GM19238 (cell line): Measurements from ENCODE around the gene COQ8B.
"Not testable (repeated sequence)": the region's sequence is repeated elsewhere in the genome, so short reads cannot be mapped to it uniquely, and the experiment has no call there.

Experiments used
- DNase-seq: peaks from one replicate; pipeline ENCODE4 v3.0.0; 2011; ENCODE audit warnings: low spot score; ENCODE audit not compliant: insufficient read length

The COQ8B gene

GRCh38 chr19:40716482-40717324, at the start of gene COQ8B, which contains the start of gene ITPKC:
Gene COQ8B (minus strand): TSS chr19:40716886. CDS start chr19:40714632, 2,254 bp downstream.
Gene ITPKC (plus strand): TSS chr19:40717112. CDS start chr19:40717136, 24 bp downstream.
- DNase-seq = peak; percentile 97

DNA sequence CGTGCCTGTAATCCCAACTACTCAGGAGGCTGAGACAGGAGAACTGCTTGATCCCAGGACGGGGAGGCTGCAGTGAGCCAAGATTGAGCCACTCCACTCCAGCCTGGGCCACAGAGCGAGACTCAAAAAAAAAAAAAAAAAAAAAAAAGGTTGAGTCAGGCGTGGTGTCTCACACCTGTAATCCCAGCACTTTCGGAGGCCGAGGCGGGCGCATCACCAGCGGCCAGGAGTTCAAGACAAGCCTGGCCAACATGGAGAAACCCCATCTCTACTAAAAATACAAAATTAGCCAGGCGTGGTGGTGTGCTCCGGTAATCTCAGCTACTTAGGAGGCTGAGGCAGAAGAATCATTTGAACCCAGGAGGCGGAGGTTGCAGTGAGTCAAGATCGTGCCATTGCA, 49.7 kb upstream of the COQ8B start:
- DNase-seq = not testable (repeated sequence)

GRCh38 chr19:40763963-40764362, 47.3 kb upstream of the COQ8B start:
- DNase-seq = no peak

DNA sequence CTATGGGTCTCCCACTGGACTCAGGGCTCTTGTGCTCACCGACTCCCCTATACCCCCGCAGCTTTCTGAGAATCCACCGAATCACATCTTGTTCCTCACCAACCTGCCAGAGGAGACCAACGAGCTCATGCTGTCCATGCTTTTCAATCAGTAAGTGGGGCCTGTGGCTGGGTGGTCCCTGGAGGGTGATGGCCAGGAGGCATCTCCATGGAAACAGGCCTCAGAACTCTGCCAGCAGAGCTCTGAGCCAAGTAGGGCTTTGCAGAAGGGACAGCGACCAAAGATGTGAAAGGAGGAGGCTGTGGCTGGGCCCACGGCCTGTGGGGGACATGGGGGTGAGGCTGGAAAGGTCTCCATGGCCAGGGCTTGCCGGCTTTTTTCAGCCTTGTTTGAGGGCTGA, 46.8 kb upstream of the COQ8B start:
- DNase-seq = no peak

DNA sequence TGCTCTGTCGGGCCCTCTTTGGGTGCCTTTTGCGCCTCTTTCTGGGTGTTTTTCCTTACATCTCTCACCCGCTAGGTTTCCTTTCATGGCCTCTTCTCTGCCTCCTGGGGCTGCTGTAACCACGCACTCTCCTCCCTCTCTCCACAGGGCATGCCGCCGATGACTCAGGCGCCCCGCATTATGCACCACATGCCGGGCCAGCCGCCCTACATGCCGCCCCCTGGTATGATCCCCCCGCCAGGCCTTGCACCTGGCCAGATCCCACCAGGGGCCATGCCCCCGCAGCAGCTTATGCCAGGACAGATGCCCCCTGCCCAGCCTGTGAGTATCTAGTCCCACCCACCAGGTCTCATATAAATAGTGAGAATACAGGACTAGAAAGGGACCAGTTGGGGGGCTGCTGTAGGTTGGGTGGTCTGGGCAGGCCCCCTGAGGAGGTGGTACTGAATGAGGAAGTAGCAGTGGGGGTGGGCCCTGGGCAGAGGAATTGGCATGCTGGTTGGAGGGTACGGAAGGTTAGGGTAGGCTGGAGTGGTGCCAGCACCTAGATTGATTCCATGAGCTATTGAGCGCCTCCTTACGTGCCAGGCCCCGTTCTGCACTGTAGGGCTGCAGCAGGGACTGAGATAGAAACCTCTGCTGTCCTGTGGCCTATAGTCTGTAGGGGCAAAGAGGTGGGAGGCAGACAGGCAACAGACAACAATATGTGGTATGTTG, 46.2 kb upstream of the COQ8B start:
- no peak for DNase-seq

DNA sequence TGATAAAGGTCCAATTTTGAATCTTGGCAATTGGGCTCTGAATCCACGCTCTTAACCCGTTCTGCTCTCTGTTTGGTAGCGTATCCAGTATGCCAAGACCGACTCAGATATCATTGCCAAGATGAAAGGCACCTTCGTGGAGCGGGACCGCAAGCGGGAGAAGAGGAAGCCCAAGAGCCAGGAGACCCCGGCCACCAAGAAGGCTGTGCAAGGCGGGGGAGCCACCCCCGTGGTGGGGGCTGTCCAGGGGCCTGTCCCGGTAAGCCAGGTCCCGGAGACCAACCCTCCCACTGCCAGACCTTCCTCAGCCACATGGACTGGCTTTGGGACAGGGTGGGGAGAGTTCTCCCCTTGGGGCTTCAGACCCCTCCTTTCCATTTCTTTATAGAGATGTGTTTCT, 42.7 kb upstream of the COQ8B start:
- DNase-seq = no peak

GRCh38 chr19:40758491-40758890, 41.8 kb upstream of the COQ8B start:
- DNase-seq = no peak

DNA sequence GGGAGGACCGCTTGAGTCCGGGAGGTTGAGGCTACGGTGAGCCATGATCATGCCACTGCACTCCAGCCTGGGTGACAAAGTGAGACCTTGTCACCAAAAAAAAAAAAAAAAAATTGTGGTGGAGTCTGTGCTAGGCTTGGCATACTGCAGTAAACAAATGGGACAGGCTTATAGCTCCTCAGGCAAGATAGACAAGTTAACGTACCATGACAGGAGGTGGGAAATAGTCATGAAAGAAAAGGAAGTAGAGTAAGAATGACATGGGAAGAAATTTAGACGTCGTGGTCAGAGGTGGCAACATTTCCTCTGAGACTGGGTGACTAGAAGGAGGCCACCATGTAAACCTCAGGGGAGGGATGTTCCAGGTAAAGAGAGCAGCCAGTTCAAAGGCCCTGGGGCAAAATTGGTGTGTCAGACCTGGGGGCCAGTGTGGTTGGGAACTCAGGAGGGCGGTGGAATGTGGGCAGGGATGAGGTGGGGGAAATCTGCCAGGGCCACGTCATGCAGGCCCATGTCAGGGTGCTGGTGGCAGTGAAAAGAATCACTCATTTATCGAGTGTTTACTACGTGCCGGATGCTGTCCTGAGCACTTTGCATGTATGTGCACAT, 39.9 kb upstream of the COQ8B start:
- DNase-seq = no peak

GRCh38 chr19:40755791-40756190, 39.1 kb upstream of the COQ8B start:
- no peak for DNase-seq

DNA sequence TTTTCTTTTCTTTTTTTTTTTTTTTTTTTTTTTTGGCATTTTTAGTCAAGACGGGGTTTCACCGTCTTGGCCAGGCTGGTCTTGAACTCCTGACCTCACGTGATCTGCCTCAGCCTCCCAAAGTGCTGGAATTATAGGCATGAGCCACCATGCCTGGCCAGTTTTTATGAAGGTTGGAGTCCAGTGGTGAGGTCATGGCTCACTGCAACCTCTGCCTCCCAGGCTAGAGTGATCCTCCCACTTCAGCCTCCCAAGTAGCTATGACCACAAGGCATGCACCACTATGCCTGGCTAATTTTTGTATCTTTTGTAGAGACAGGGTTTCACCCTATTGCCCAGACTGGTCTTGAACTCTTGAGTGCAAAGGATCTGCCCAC, 38.5 kb upstream of the COQ8B start:
- no peak for DNase-seq

DNA sequence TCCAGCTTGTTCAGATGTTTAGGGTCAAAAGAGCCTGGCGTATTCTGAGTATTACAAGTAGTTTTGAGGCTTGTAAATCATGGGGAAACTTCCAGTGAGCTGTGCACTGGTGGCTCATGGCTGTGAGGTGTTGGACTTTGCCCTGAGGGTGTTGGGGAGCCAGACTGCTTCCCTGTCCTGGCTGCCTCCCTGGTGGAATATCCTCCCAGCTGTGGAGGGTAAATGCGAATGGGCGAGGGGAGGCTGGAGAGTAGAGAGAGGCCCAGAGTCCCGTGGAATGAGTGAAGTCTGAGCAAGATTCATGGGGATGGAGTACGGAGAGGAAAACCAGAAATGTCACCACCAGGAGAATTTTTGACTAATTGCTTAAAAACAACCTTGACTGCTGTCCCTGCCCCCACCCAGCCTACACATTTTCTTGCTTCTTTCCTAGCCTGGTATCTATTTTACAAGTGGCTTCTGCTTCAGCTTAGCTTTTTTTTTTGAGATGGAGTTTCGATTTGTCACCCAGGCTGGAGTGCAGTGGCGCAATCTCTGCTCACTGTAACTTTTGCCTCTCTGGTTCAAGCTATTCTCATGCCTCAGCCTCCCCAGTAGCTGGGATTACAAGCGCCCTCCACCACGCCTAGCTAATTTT, 38.0 kb upstream of the COQ8B start:
- no peak for DNase-seq

DNA sequence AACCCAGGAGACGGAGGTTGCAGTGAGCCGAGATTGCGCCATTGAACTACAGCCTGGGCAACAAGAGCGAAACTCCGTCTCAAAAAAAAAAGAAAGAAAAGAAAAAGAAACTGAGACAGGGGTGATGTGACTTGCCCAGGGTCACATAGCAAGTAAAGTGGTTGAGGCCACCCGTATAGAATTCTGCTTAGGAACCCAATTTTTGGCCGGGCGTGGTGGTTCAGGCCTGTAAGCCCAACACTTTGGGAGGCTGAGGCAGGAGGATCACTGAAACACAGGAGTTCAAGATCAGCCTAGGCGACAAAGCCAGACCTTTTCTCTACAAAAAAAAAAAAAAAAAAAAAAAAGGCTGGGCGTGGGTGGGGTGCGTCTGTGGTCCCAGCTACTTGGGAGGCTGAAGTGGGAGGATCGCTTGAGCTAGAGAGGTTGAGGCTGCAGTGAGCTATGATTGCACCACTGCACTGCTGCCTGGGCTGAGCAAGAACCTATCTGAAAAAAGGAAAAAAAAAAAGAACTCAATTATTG, 35.6 kb upstream of the COQ8B start:
- DNase-seq = no peak

DNA sequence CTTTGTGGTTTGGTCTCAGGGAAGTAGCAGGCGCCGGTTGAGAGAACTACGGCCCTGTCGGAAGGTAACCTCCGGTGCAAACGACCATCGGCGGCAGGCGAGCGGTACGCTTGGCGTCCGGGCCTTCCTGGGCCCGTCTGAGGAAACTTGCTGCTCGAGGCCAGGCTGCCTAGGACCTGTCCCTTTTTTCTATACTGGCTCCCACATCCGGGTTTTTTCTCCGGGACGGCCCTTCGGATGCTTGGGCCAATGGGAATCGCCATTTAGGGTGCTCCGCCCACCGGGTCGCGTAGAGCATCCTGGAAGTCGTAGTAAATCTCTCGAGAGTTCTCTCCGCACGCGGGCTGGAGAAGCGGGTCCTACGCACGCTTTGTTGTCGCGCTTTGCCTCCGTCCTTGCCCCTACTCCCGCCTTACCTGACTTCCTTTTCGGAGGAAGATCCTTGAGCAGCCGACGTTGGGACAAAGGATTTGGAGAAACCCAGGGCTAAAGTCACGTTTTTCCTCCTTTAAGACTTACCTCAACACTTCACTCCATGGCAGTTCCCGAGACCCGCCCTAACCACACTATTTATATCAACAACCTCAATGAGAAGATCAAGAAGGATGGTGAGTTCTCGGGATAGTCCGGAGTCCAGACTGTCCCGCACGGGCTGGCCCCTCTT, 34.3 kb upstream of the COQ8B start, which contains the start of gene SNRPA:
SNRPA (plus strand) TSS at position 330 of the 664 bp plus-strand sequence; CDS start at position 536, 206 bp downstream.
- peak; percentile 87 for DNase-seq

DNA sequence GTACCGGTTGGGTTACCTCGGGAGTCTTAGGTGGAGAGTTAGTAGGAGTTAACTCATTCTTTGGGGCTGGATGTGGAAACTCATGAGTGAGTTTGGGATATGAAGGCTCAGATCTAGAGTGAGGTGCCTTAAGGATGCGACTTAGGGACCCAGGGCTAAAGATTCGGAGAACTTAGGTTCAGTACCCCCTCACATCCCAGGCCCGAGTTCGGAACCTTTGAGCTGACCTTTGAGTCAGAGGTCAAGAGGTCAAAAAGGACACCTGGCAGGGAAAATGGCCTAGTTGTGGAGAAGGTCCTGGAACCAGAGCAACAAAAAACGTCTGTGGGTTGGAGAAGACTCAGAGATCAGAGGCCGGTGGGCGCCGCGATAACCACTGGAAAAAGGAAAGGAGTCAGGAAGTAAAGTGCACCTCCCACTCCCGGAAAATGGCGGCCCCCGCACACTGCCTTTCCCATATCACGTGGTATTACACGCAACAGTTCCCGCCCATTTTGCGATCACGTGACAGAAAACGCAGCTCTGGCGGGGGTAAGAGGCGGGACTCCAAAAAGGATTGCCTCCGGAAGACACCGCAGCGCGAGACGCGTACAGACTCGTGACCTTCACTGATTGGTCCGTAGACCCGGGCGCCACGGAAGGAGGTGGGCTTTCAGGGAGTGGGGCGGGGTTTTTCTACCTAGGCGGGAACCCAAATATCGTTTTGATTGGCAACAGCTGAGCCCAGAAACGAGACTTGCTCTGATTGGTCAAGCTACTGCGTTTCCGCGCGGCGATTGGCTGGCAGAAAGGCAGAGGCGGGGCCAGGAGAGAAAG, 33.6 kb upstream of the COQ8B start, which contains the start of gene ACTMAP:
ACTMAP (minus strand) TSS at position 420 of the 816 bp plus-strand sequence. CDS start 674 bp downstream, outside the sequence.
- DNase-seq = peak; percentile 96

DNA sequence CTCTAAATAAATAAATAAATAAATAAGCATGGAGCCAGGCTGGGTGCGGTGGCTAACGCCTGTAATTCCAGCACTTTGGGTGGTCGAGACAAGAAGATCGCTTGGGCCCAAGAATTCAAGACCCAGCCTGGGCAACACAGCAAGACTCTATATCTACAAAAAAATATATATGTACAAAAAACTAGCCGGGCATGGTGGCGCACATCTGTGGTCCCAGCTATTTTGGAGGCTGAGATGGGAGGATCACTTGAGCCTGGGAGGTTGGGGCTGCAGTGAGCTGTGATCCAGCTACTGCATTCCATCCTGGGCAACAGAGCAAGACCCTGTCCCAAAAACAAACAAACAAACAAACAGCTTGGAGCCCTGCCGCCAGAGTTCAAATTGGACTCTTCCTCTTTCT, 30.9 kb upstream of the COQ8B start:
- DNase-seq = no peak

DNA sequence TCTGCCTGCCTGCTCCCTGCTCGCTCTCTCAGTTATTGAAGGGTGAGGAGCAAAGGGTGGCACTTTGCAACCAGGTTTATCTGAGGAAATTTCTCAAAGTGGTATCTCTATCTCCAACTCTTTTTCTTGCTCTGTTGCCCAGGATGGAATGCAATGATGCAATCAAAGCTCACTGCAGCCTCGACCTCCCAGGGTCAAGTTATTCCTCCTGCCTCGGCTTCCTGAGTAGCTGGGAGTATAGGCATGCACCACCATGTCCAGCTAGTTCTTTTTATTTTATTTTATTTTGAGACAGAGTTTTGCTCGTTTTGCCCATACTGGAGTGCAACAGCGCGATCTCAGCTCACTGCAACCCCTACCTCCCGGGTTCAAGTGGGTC, 28.7 kb upstream of the COQ8B start:
- no peak for DNase-seq

DNA sequence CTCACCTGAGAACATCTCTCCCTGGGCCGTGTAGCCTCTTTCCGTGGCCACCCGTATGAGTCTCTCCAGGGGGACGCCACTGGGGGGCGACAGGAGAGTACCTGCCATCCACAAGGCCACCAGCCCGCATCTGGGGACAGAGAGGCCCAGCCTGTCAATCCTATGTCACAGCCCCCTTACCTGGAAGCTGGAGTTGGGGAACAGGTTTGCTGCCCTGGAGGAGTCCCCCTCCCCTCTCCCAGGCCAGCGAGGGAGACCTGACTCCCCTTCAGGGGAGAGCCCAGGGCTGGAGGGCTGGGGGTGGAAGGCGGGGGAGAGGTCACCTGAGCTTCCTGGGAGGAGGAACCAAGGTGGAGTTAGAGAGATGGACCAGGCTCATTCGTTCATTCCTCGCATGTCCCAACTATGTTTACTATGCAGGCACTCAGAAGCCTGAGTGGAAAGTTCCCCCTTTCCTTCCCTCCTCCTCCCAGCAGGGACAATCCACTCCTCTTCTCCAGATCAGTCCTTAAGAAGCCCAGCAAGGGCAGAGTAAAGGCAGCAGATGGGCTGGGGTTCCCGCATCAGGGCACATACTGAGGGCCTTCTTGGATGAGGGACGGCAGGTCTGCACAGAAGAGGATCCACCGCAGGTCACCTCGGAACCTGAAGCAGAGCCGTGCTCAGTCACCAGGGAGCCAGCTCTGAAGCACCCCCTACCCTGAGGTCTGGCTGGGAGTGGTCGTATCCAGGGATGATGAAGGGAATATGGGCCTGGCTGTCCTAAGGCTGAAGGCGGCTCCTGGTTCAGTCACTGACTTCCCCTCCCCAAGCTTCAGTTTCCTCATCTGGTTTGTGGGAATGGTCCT, 28.1 kb upstream of the COQ8B start:
- DNase-seq = peak; percentile 17

- DNase-seq = no peak
Measured at GRCh38 chr19:40743926-40744325, 27.2 kb upstream of the COQ8B start.

GRCh38 chr19:40742886-40743285, 26.2 kb upstream of the COQ8B start:
- DNase-seq = no peak
